Ishikawa (cell line): Measurements from ENCODE around the gene PFAS.

Experiments
- CEBPB ChIP-seq: IDR thresholded peaks from 2 replicates; pipeline ENCODE4 v1.6.1; 2012
- CREB1 ChIP-seq: IDR thresholded peaks from 2 replicates; pipeline ENCODE4 v1.6.1; 2012; ENCODE audit warnings: low read depth
- EGR1 ChIP-seq: IDR thresholded peaks from 2 replicates; pipeline ENCODE4 v1.6.1; 2012
- EP300 ChIP-seq: IDR thresholded peaks from 2 replicates; pipeline ENCODE4 v1.6.1; 2012; ENCODE audit warnings: borderline replicate concordance
- FOXM1 ChIP-seq: IDR thresholded peaks from 2 replicates; pipeline ENCODE4 v1.6.1; 2012; ENCODE audit warnings: low read depth, borderline replicate concordance
- MAX ChIP-seq: IDR thresholded peaks from 2 replicates; pipeline ENCODE4 v1.6.1; 2012
- NFIC ChIP-seq: IDR thresholded peaks from 2 replicates; pipeline ENCODE4 v1.6.1; 2012
- RAD21 ChIP-seq: IDR thresholded peaks from 2 replicates; pipeline ENCODE4 v1.6.1; 2012; ENCODE audit warnings: low read depth
- REST ChIP-seq: IDR thresholded peaks from 2 replicates; pipeline ENCODE4 v1.6.1; 2012; ENCODE audit warnings: low read depth, mild to moderate bottlenecking
- TAF1 ChIP-seq: IDR thresholded peaks from 2 replicates; pipeline ENCODE4 v1.6.1; 2012; ENCODE audit warnings: low read depth, mild to moderate bottlenecking
- TCF12 ChIP-seq: IDR thresholded peaks from 2 replicates; pipeline ENCODE4 v1.6.1; 2012; ENCODE audit warnings: low read depth
- TEAD4 ChIP-seq: IDR thresholded peaks from 2 replicates; pipeline ENCODE4 v1.6.1; 2012
- USF1 ChIP-seq: IDR thresholded peaks from 2 replicates; pipeline ENCODE4 v1.6.1; 2012
- YY1 ChIP-seq: IDR thresholded peaks from 2 replicates; pipeline ENCODE4 v1.6.1; 2012; ENCODE audit warnings: low read depth
- ZBTB7A ChIP-seq: IDR thresholded peaks from 2 replicates; pipeline ENCODE4 v1.6.1; 2012; ENCODE audit warnings: low read depth

The PFAS gene

GRCh38 chr17:8249621-8250500 lies 772 bp downstream of the PFAS start:
- no peak for TF ChIP-seq EGR1
- TF ChIP-seq YY1: no peak
- TF ChIP-seq RAD21: no peak
- no peak for TF ChIP-seq USF1
- TF ChIP-seq TEAD4: no peak
- TF ChIP-seq CREB1: no peak
- no peak for TF ChIP-seq NFIC
- TF ChIP-seq FOXM1: no peak
- TF ChIP-seq TAF1: no peak; the same call in 1 of the 2 replicates
- no peak for TF ChIP-seq CEBPB
- TF ChIP-seq TCF12: no peak
- no peak for TF ChIP-seq REST
- TF ChIP-seq MAX: no peak
- no peak for TF ChIP-seq EP300
- TF ChIP-seq ZBTB7A: no peak

- TF ChIP-seq TCF12: no peak
- TF ChIP-seq RAD21: peak; percentile 32; the same call in 1 of the 2 replicates
Observed at GRCh38 chr17:8253801-8254200, 4.7 kb downstream of the PFAS start.

GRCh38 chr17:8254881-8255280 lies 5.8 kb downstream of the PFAS start:
- TF ChIP-seq USF1: no peak

GRCh38 chr17:8255499-8255898 lies 6.4 kb downstream of the PFAS start:
- no peak for TF ChIP-seq TEAD4
- TF ChIP-seq REST: no peak

GRCh38 chr17:8256291-8256690 lies 7.2 kb downstream of the PFAS start:
- TF ChIP-seq TEAD4 (no peak), EGR1 (no peak), TAF1 (no peak), EP300 (no peak), REST (no peak), MAX (no peak), YY1 (no peak), CREB1 (no peak), FOXM1 (no peak), ZBTB7A (no peak), RAD21 (no peak), TCF12 (no peak), CEBPB (no peak), USF1 (no peak), NFIC (no peak)
